ENCODE data around the gene AKR7A3. TPM values are rescaled to one million over a fixed set of nuclear protein-coding genes. Genes with fewer than 3 reads are reported as not detected.
A peak's percentile ranks its signal among the peaks of the same experiment; 100 is the strongest.

AKR7A3 gene
- polyA plus RNA-seq, 1 of the 3 experiments (the other 2 are of a cell fraction) = 0.38 TPM

- Histone ChIP-seq H3K36me3 (replicated peaks in 1 of 2; ENCODE audit: control insufficient read depth in 1 of 2, insufficient read depth in 2 of 2, low read length in 1 of 2) (peaks cover 9 to 33% of the 10 kb centered on the region in 2 experiments), H3K4me2 (peak overlapping the region; percentile 79; the same call in 1 of the 2 replicates)
- CTCF ChIA-PET = no interaction called here
These were observed 19.9 kb upstream of the AKR7A3 start for GRCh38 chr1:19308509-19308907.

GRCh38 chr1:19307794-19308508, 19.4 kb upstream of the AKR7A3 start:
- H3F3A ChIP-seq (replicated peaks; ENCODE audit: insufficient read depth) = no peaks in the 10 kb centered on the region
- no peaks in the 10 kb centered on the region for H3K9me3 ChIP-seq
- H3K4me3 ChIP-seq (ENCODE audit: low read depth in 2 of 2, low read length in 1 of 2) = no peak overlapping the region
- H3K9ac ChIP-seq = no peak overlapping the region
- H3K9me2 ChIP-seq = no peaks in the 10 kb centered on the region
- peaks cover 19% of the 10 kb centered on the region for H4K20me1 ChIP-seq (ENCODE audit: insufficient read depth)
- TF ChIP-seq PBX3 (IDR thresholded peaks at IDR 0.05) = no peak
- TF ChIP-seq SMC3 (IDR thresholded peaks at IDR 0.05; ENCODE audit: low read depth, low read length) = no peak
- 90% methylated on average over 2 of the region's 10 CpGs for WGBS (ENCODE audit: low lambda C conversion rate)
- DNase-seq = no peak
- POLR2A ChIA-PET = no interaction called here
- H3K27ac ChIP-seq (ENCODE audit: low read depth in 2 of 2, low read length in 1 of 2) = no peak overlapping the region
- no peak overlapping the region for H2AFZ ChIP-seq (ENCODE audit: low read depth)
- H3K27me3 ChIP-seq (ENCODE audit: insufficient read depth) = no peaks in the 10 kb centered on the region
- CTCF ChIA-PET = interaction anchor here (1.5 kb wide), 1 partner anchor 346 kb away, joined by 3 read pairs; no protein-coding TSS in a partner anchor
- H3K79me2 ChIP-seq (ENCODE audit: insufficient read depth) = peaks cover 38% of the 10 kb centered on the region
- peaks cover 5 to 14% of the 10 kb centered on the region in 2 experiments; a peak in 1 of 4 replicates for H3K4me1 ChIP-seq (ENCODE audit: control insufficient read depth in 1 of 2, insufficient read depth in 2 of 2, low read depth in 1 of 2, low read length in 1 of 2)
- H3K36me3 ChIP-seq (replicated peaks in 1 of 2; ENCODE audit: control insufficient read depth in 1 of 2, insufficient read depth in 2 of 2, low read length in 1 of 2) = peaks cover 15 to 36% of the 10 kb centered on the region in 2 experiments
- no peak overlapping the region for H3K4me2 ChIP-seq

More at GRCh38 chr1:19308509-19308907, 19.9 kb upstream of the AKR7A3 start:
- no peaks in the 10 kb centered on the region for H3K9me3 ChIP-seq
- H4K20me1 ChIP-seq (ENCODE audit: insufficient read depth) = peaks cover 19% of the 10 kb centered on the region
- no peaks in the 10 kb centered on the region for H3K27me3 ChIP-seq (ENCODE audit: insufficient read depth)
- H3F3A ChIP-seq (replicated peaks; ENCODE audit: insufficient read depth) = no peaks in the 10 kb centered on the region
- no peaks in the 10 kb centered on the region for H3K9me2 ChIP-seq
- TF ChIP-seq IRF3 (IDR thresholded peaks at IDR 0.05; ENCODE audit: low read depth, low read length) = no peak
- H3K9ac ChIP-seq = no peak overlapping the region
- no peak overlapping the region for H2AFZ ChIP-seq (ENCODE audit: low read depth)
- POLR2A ChIA-PET = no interaction called here
- H3K79me2 ChIP-seq (ENCODE audit: insufficient read depth) = peaks cover 44% of the 10 kb centered on the region
- peak overlapping the region in 1 of 2 experiments; percentile 57; a peak in 1 of 4 replicates for H3K27ac ChIP-seq (ENCODE audit: low read depth in 2 of 2, low read length in 1 of 2)
- DNase-seq = no peak
- no peak overlapping the region for H3K4me3 ChIP-seq (ENCODE audit: low read depth in 2 of 2, low read length in 1 of 2)
- 83% methylated on average over 2 of the region's 3 CpGs for WGBS (ENCODE audit: low lambda C conversion rate)
- peaks cover 5 to 20% of the 10 kb centered on the region in 2 experiments; a peak in 1 of 4 replicates for H3K4me1 ChIP-seq (ENCODE audit: control insufficient read depth in 1 of 2, insufficient read depth in 2 of 2, low read depth in 1 of 2, low read length in 1 of 2)

- H3K36me3 ChIP-seq (replicated peaks in 1 of 2; ENCODE audit: control insufficient read depth in 1 of 2, insufficient read depth in 2 of 2, low read length in 1 of 2) = peaks cover 20 to 36% of the 10 kb centered on the region in 2 experiments
- POLR2A ChIA-PET = no interaction called here
- TF ChIP-seq YY1 (IDR thresholded peaks at IDR 0.05; ENCODE audit: low read depth) (no peak), MEF2A (IDR thresholded peaks at IDR 0.05; ENCODE audit: borderline replicate concordance, low read depth) (no peak), FOSL2 (IDR thresholded peaks at IDR 0.05; ENCODE audit: borderline replicate concordance, low read depth) (no peak), MAX (IDR thresholded peaks at IDR 0.05; ENCODE audit: low read depth) (no peak), REST (IDR thresholded peaks at IDR 0.05; ENCODE audit: low read depth, low read length) (no peak), SIN3A (IDR thresholded peaks at IDR 0.05; ENCODE audit: borderline replicate concordance, low read depth, low read length) (no peak), TEAD4 (IDR thresholded peaks at IDR 0.05; ENCODE audit: borderline replicate concordance, insufficient read depth) (no peak), USF1 (IDR thresholded peaks at IDR 0.05; ENCODE audit: borderline replicate concordance, low read depth) (no peak)
These were observed 18.4 kb upstream of the AKR7A3 start for GRCh38 chr1:19306941-19307340.

More at GRCh38 chr1:19306941-19307340, 18.4 kb upstream of the AKR7A3 start:
- H3K9me2 ChIP-seq = no peaks in the 10 kb centered on the region
- no peak overlapping the region for H3K4me3 ChIP-seq (ENCODE audit: low read depth in 2 of 2, low read length in 1 of 2)
- no peaks in the 10 kb centered on the region for H3F3A ChIP-seq (replicated peaks; ENCODE audit: insufficient read depth)
- no peak overlapping the region for H3K9ac ChIP-seq
- peaks cover 5 to 11% of the 10 kb centered on the region in 2 experiments; a peak in 1 of 4 replicates for H3K4me1 ChIP-seq (ENCODE audit: control insufficient read depth in 1 of 2, insufficient read depth in 2 of 2, low read depth in 1 of 2, low read length in 1 of 2)
- CTCF ChIA-PET = interaction anchor here (1.5 kb wide), 1 partner anchor 347 kb away, joined by 3 read pairs; no protein-coding TSS in a partner anchor
- WGBS (ENCODE audit: low lambda C conversion rate) = 98% methylated on average over 5 of the region's 6 CpGs
- H2AFZ ChIP-seq (ENCODE audit: low read depth) = no peak overlapping the region
- H3K27ac ChIP-seq (ENCODE audit: low read depth in 2 of 2, low read length in 1 of 2) = no peak overlapping the region
- H3K79me2 ChIP-seq (ENCODE audit: insufficient read depth) = peaks cover 33% of the 10 kb centered on the region
- no peaks in the 10 kb centered on the region for H3K27me3 ChIP-seq (ENCODE audit: insufficient read depth)
- no peak overlapping the region for H3K4me2 ChIP-seq
- no peaks in the 10 kb centered on the region for H3K9me3 ChIP-seq
- peaks cover 19% of the 10 kb centered on the region for H4K20me1 ChIP-seq (ENCODE audit: insufficient read depth)
- DNase-seq = no peak
